H9 (cell line): ENCODE data around the gene ADH7. TPM values are rescaled to one million over a fixed set of nuclear protein-coding genes. Genes with fewer than 3 reads are reported as not detected.

ENCODE experiments used
- DNase-seq: peaks from one replicate; pipeline ENCODE4 v3.0.0-alpha.2; 2017
- H2AFZ ChIP-seq: one replicate; pipeline ENCODE4 v1.6.1; 2013; ENCODE audit warnings: mild to moderate bottlenecking, low read length, control low read depth, moderate library complexity
- H2AK5ac ChIP-seq: 2 replicates; pipeline ENCODE4 v1.6.1; 2013; ENCODE audit warnings: low read length, control low read depth, mixed read lengths; ENCODE audit not compliant: insufficient read length
- H2BK120ac ChIP-seq: one replicate; pipeline ENCODE4 v1.6.1; 2013; ENCODE audit warnings: low read depth, mild to moderate bottlenecking, low read length, control low read depth, inconsistent platforms; ENCODE audit not compliant: poor library complexity, severe bottlenecking
- H2BK12ac ChIP-seq: 2 replicates; pipeline ENCODE4 v1.6.1; 2013; ENCODE audit warnings: low read length, control low read depth, mixed read lengths, low read depth; ENCODE audit not compliant: insufficient read length
- H2BK15ac ChIP-seq: 2 replicates; pipeline ENCODE4 v1.6.1; 2013; ENCODE audit warnings: low read depth, low read length, control low read depth
- H2BK20ac ChIP-seq: one replicate; pipeline ENCODE4 v1.6.1; 2013; ENCODE audit warnings: low read depth, mild to moderate bottlenecking, low read length, control low read depth, inconsistent platforms; ENCODE audit not compliant: poor library complexity, severe bottlenecking
- H2BK5ac ChIP-seq: 2 replicates; pipeline ENCODE4 v1.6.1; 2013; ENCODE audit warnings: low read length, control low read depth, mixed read lengths; ENCODE audit not compliant: insufficient read length
- H3K14ac ChIP-seq: 2 replicates; pipeline ENCODE4 v1.6.1; 2013; ENCODE audit warnings: low read length, control low read depth; ENCODE audit not compliant: insufficient read depth
- H3K18ac ChIP-seq: 2 replicates; pipeline ENCODE4 v1.6.1; 2013; ENCODE audit warnings: low read depth, mild to moderate bottlenecking, mixed read lengths, low read length, control low read depth; ENCODE audit not compliant: insufficient read length
- H3K23ac ChIP-seq: 2 replicates; pipeline ENCODE4 v1.6.1; 2013; ENCODE audit warnings: low read length, control low read depth, mixed read lengths, low read depth; ENCODE audit not compliant: insufficient read length
- H3K23me2 ChIP-seq: 2 replicates; pipeline ENCODE4 v1.6.1; 2013; ENCODE audit warnings: low read depth, mild to moderate bottlenecking, mixed read lengths, low read length, control low read depth; ENCODE audit not compliant: insufficient read length, poor library complexity, severe bottlenecking
- H3K27ac ChIP-seq: 2 replicates; pipeline ENCODE4 v1.5.1; 2013; ENCODE audit warnings: low read length, control low read depth, mixed read lengths, low read depth; ENCODE audit not compliant: insufficient read length
- H3K27me3 ChIP-seq: 2 replicates; pipeline ENCODE4 v1.6.1; 2013; ENCODE audit warnings: low read length, control low read depth, inconsistent platforms; ENCODE audit not compliant: insufficient read depth
- H3K4ac ChIP-seq: 2 replicates; pipeline ENCODE4 v1.6.1; 2013; ENCODE audit warnings: low read depth, mild to moderate bottlenecking, control low read depth, inconsistent platforms, low read length, moderate library complexity
- H3K4me1 ChIP-seq: 2 replicates; pipeline ENCODE4 v1.6.1; 2013; ENCODE audit warnings: low read length, control low read depth, inconsistent platforms; ENCODE audit not compliant: insufficient read depth
- H3K4me2 ChIP-seq: 2 replicates; pipeline ENCODE4 v1.6.1; 2013; ENCODE audit warnings: low read length, control low read depth, mixed read lengths; ENCODE audit not compliant: insufficient read length, insufficient read depth
- H3K56ac ChIP-seq: 2 replicates; pipeline ENCODE4 v1.6.1; 2013; ENCODE audit warnings: low read depth, mild to moderate bottlenecking, mixed read lengths, low read length, control low read depth; ENCODE audit not compliant: insufficient read length
- H3K79me1 ChIP-seq: 2 replicates; pipeline ENCODE4 v1.6.1; 2013; ENCODE audit warnings: low read depth, mild to moderate bottlenecking, moderate library complexity, low read length, control low read depth, inconsistent platforms; ENCODE audit not compliant: insufficient read depth, poor library complexity, severe bottlenecking
- H3K79me2 ChIP-seq: 2 replicates; pipeline ENCODE4 v1.6.1; 2013; ENCODE audit warnings: low read length, control low read depth, inconsistent platforms; ENCODE audit not compliant: insufficient read depth
- H3K9ac ChIP-seq: 2 replicates; pipeline ENCODE4 v1.6.1; 2013; ENCODE audit warnings: low read length, control low read depth, mixed read lengths; ENCODE audit not compliant: insufficient read length; ENCODE audit errors: extremely low read depth
- H3K9me3 ChIP-seq: one replicate; pipeline ENCODE4 v1.6.1; 2013; ENCODE audit warnings: low read depth, low read length, inconsistent platforms; ENCODE audit not compliant: control insufficient read depth
- H3T11ph ChIP-seq: one replicate; pipeline ENCODE4 v1.6.1; 2013; ENCODE audit warnings: mild to moderate bottlenecking, low read length, control low read depth, inconsistent platforms
- H4K20me1 ChIP-seq: one replicate; pipeline ENCODE4 v1.6.1; 2013; ENCODE audit not compliant: control insufficient read depth, insufficient read length, insufficient read depth
- H4K5ac ChIP-seq: 2 replicates; pipeline ENCODE4 v1.6.1; 2013; ENCODE audit warnings: low read depth, mild to moderate bottlenecking, mixed read lengths, low read length, control low read depth; ENCODE audit not compliant: insufficient read length
- H4K8ac ChIP-seq: replicated peaks from 2 replicates; pipeline ENCODE4 v1.6.1; 2013; ENCODE audit warnings: low read length, control low read depth, mixed read lengths, low read depth; ENCODE audit not compliant: insufficient read length
- H4K91ac ChIP-seq: 2 replicates; pipeline ENCODE4 v1.6.1; 2013; ENCODE audit warnings: low read depth, mild to moderate bottlenecking, moderate library complexity, mixed read lengths, low read length, control low read depth; ENCODE audit not compliant: insufficient read length
- H3K27ac Mint-ChIP-seq, 3 experiments: 2 replicates in 2 of 3; 3 replicates in 1 of 3; pipeline ENCODE4 v1.8.0; 2020 to 2021; ENCODE audit warnings: mixed read lengths in 3 of 3, mild to moderate bottlenecking in 1 of 3, moderate library complexity in 1 of 3
- H3K27me3 Mint-ChIP-seq: 2 replicates; pipeline ENCODE4 v1.8.0; 2021; ENCODE audit warnings: low read depth, mild to moderate bottlenecking, moderate library complexity, mixed read lengths
- H3K36me3 Mint-ChIP-seq, 3 experiments: 2 replicates in 2 of 3; 3 replicates in 1 of 3; pipeline ENCODE4 v1.8.0; 2020 to 2021; ENCODE audit warnings: low read depth in 3 of 3, mixed read lengths in 3 of 3; ENCODE audit not compliant: insufficient read depth in 1 of 3
- H3K4me1 Mint-ChIP-seq, 2 experiments: 2 replicates each; pipeline ENCODE4 v1.8.0; 2020; ENCODE audit warnings: mixed read lengths in 2 of 2
- H3K4me3 Mint-ChIP-seq, 2 experiments: 2 replicates in 1 of 2; 3 replicates in 1 of 2; pipeline ENCODE4 v1.8.0; 2020 to 2021; ENCODE audit warnings: mild to moderate bottlenecking in 2 of 2, mixed read lengths in 2 of 2, moderate library complexity in 1 of 2
- H3K9me3 Mint-ChIP-seq, 2 experiments: 2 replicates in 1 of 2; 3 replicates in 1 of 2; pipeline ENCODE4 v1.8.0; 2020; ENCODE audit warnings: mild to moderate bottlenecking in 2 of 2, mixed read lengths in 2 of 2, moderate library complexity in 1 of 2
- WGBS: extraction: QIAGEN DNeasy Blood & Tissue Kit; methylation state at CpG from one replicate; pipeline ENCODE4 v1.1.7; 2013; ENCODE audit warnings: missing lambda C conversion rate, low lambda C conversion rate, mixed read lengths; ENCODE audit not compliant: insufficient read length; ENCODE audit errors: extremely low coverage; 5-methylcytosine and 5-hydroxymethylcytosine counted together
- total RNA-seq: library from RNA; stranded (reverse); gene quantifications from 2 replicates; pipeline ENCODE4 v1.2.1, GENCODE V29; 2021
- TF ChIP-seq, protein P1 (sequence below): fragments of 200-600 bp; sonication (generic); conservative IDR thresholded peaks from 3 replicates; pipeline ENCODE4 v1.8.0; 2021; ENCODE audit warnings: antibody characterized with exemption, mild to moderate bottlenecking

ADH7 gene
- total RNA-seq, 1 experiment from 2014 or later: not detected

DNA sequence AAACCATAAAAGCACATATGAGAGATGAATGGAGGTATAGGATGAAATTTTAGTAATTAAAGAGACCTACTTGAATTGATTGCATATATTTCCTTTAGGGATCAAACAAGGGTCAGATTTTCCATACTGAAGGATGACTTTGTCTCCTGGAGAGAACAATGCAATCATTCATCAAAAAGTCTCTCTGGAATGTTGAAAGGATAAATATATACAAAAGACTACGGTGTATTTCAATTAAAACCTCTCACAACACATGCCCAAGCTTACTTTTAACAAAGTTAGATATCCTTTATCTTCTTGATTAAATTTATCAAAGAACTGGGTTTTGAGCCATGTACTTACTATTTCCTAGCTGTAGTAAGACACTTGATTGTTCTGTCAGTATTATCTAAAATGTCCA is 36.8 kb upstream of the ADH7 start:
- Histone ChIP-seq H3K14ac (no peak overlapping the region), H3K56ac (no peak overlapping the region), H3K23me2 (no peaks in the 10 kb centered on the region), H3K9ac (no peak overlapping the region), H3K79me2 (no peaks in the 10 kb centered on the region), H3K18ac (no peak overlapping the region), H2BK5ac (no peak overlapping the region), H3K27me3 (no peaks in the 10 kb centered on the region), H2BK120ac (no peak overlapping the region), H3K9me3 (no peaks in the 10 kb centered on the region), H2BK12ac (no peak overlapping the region), H3K27ac (no peak overlapping the region), H3K4ac (no peak overlapping the region), H3K79me1 (no peaks in the 10 kb centered on the region), H4K8ac (no peak overlapping the region), H3K4me1 (no peaks in the 10 kb centered on the region), H3T11ph (no peak overlapping the region), H3K23ac (no peak overlapping the region), H4K91ac (no peak overlapping the region), H2BK15ac (no peak overlapping the region), H4K20me1 (no peaks in the 10 kb centered on the region), H2AFZ (no peak overlapping the region), H3K4me2 (no peak overlapping the region), H2AK5ac (no peak overlapping the region), H2BK20ac (no peak overlapping the region), H4K5ac (no peak overlapping the region)
- Mint-ChIP-seq H3K4me1 (no peaks in the 10 kb centered on the region), H3K36me3 (no peaks in the 10 kb centered on the region), H3K9me3 (no peaks in the 10 kb centered on the region), H3K27ac (no peak overlapping the region), H3K4me3 (no peak overlapping the region), H3K27me3 (no peaks in the 10 kb centered on the region)
- TF ChIP-seq, protein P1, sequence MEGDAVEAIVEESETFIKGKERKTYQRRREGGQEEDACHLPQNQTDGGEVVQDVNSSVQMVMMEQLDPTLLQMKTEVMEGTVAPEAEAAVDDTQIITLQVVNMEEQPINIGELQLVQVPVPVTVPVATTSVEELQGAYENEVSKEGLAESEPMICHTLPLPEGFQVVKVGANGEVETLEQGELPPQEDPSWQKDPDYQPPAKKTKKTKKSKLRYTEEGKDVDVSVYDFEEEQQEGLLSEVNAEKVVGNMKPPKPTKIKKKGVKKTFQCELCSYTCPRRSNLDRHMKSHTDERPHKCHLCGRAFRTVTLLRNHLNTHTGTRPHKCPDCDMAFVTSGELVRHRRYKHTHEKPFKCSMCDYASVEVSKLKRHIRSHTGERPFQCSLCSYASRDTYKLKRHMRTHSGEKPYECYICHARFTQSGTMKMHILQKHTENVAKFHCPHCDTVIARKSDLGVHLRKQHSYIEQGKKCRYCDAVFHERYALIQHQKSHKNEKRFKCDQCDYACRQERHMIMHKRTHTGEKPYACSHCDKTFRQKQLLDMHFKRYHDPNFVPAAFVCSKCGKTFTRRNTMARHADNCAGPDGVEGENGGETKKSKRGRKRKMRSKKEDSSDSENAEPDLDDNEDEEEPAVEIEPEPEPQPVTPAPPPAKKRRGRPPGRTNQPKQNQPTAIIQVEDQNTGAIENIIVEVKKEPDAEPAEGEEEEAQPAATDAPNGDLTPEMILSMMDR: no peak
- no peak for DNase-seq
- WGBS: no CpG with 5 or more reads among the region's 1 CpG
